WTC11 (cell line): ENCODE measurements around the gene FMNL2. TPM values are rescaled to one million over a fixed set of nuclear protein-coding genes. Genes with fewer than 3 reads are reported as not detected.

ENCODE experiments used
- ATAC-seq: fragments of 200-7000 bp; cut with Tn5 transposase; 2 replicates; pipeline ENCODE4 v1.10.0; 2021; ENCODE audit warnings: mild to moderate bottlenecking, moderate library complexity
- CTCF ChIA-PET: fragments of 300-600 bp; sonication (Branson Sonifier 250); formaldehyde crosslinking; loops from one replicate; lab custom pipeline; 2021; ENCODE audit warnings: antibody characterized with exemption; lab: Charles Lee
- POLR2A ChIA-PET: fragments of 350-600 bp; sonication (Branson Sonifier 250); formaldehyde crosslinking; loops from one replicate; lab custom pipeline; 2021; ENCODE audit warnings: antibody characterized with exemption; lab: Charles Lee
- DNase-seq: peaks from one replicate; pipeline ENCODE4 v3.0.0; 2021; ENCODE audit warnings: low spot score
- H3K27ac Mint-ChIP-seq: 2 replicates; pipeline ENCODE4 v1.8.0; 2021; ENCODE audit warnings: mixed read lengths
- H3K27me3 Mint-ChIP-seq: 2 replicates; pipeline ENCODE4 v1.8.0; 2021; ENCODE audit warnings: low read depth, mild to moderate bottlenecking, moderate library complexity, mixed read lengths
- H3K36me3 Mint-ChIP-seq: 2 replicates; pipeline ENCODE4 v1.8.0; 2021; ENCODE audit warnings: mixed read lengths
- H3K4me1 Mint-ChIP-seq: 2 replicates; pipeline ENCODE4 v1.8.0; 2022; ENCODE audit warnings: mixed read lengths
- H3K4me3 Mint-ChIP-seq: 2 replicates; pipeline ENCODE4 v1.8.0; 2021; ENCODE audit warnings: mild to moderate bottlenecking, moderate library complexity, mixed read lengths
- H3K9me3 Mint-ChIP-seq: 2 replicates; pipeline ENCODE4 v1.8.0; 2021; ENCODE audit warnings: mixed read lengths
- ATF1 ChIP-seq: sonication (generic); formaldehyde crosslinking; IDR thresholded peaks from 2 replicates; pipeline ENCODE4 v1.8.1; 2023; ENCODE audit warnings: mild to moderate bottlenecking, moderate library complexity, missing genetic modification reagents
- CREM ChIP-seq: sonication (generic); formaldehyde crosslinking; IDR thresholded peaks from 2 replicates; pipeline ENCODE4 v1.8.1; 2022; ENCODE audit warnings: mild to moderate bottlenecking, missing genetic modification reagents, moderate library complexity
- ESRRA ChIP-seq: sonication (generic); formaldehyde crosslinking; IDR thresholded peaks from 2 replicates; pipeline ENCODE4 v1.8.1; 2022; ENCODE audit warnings: mild to moderate bottlenecking, missing genetic modification reagents, borderline replicate concordance
- ETV6 ChIP-seq: sonication (generic); formaldehyde crosslinking; IDR thresholded peaks from 2 replicates; pipeline ENCODE4 v1.8.1; 2022; ENCODE audit warnings: mild to moderate bottlenecking, missing genetic modification reagents
- GRHL2 ChIP-seq: fragments of 250-450 bp; sonication (Bioruptor Pico); IDR thresholded peaks from 2 replicates; pipeline ENCODE4 v1.8.0; 2022; ENCODE audit warnings: mild to moderate bottlenecking, moderate library complexity; ENCODE audit not compliant: insufficient replicate concordance, severe bottlenecking
- GTF2I ChIP-seq: fragments of 250-450 bp; sonication (Bioruptor Pico); conservative IDR thresholded peaks from 2 replicates; pipeline ENCODE4 v1.4.0; 2021; ENCODE audit warnings: mild to moderate bottlenecking
- IRF2 ChIP-seq: sonication (generic); formaldehyde crosslinking; IDR thresholded peaks from 2 replicates; pipeline ENCODE4 v1.8.0; 2022; ENCODE audit warnings: low read depth, missing genetic modification reagents, borderline replicate concordance
- JUN ChIP-seq: sonication (generic); formaldehyde crosslinking; IDR thresholded peaks from 2 replicates; pipeline ENCODE4 v1.8.0; 2023; ENCODE audit warnings: mild to moderate bottlenecking, missing genetic modification reagents
- KAT7 ChIP-seq: sonication (generic); formaldehyde crosslinking; IDR thresholded peaks from 2 replicates; pipeline ENCODE4 v1.8.1; 2023; ENCODE audit warnings: missing genetic modification reagents, mild to moderate bottlenecking, borderline replicate concordance
- NFYB ChIP-seq: sonication (generic); formaldehyde crosslinking; conservative IDR thresholded peaks from 2 replicates; pipeline ENCODE4 v1.8.0; 2022; ENCODE audit warnings: low read depth, missing genetic modification reagents
- SMAD4 ChIP-seq: sonication (generic); formaldehyde crosslinking; IDR thresholded peaks from 2 replicates; pipeline ENCODE4 v1.8.0; 2022; ENCODE audit warnings: mild to moderate bottlenecking, missing genetic modification reagents
- SP1 ChIP-seq: sonication (generic); formaldehyde crosslinking; conservative IDR thresholded peaks from 2 replicates; pipeline ENCODE4 v1.8.1; 2022; ENCODE audit warnings: missing genetic modification reagents
- TP53 ChIP-seq: sonication (generic); formaldehyde crosslinking; IDR thresholded peaks from 2 replicates; pipeline ENCODE4 v1.8.1; 2023; ENCODE audit warnings: mild to moderate bottlenecking, missing genetic modification reagents
- ZNF121 ChIP-seq: sonication (generic); formaldehyde crosslinking; IDR thresholded peaks from 2 replicates; pipeline ENCODE4 v1.8.0; 2023; ENCODE audit warnings: missing genetic modification reagents
- total RNA-seq: library from RNA; stranded (reverse); gene quantifications from 3 replicates; pipeline ENCODE4 v1.2.3, GENCODE V29; 2021
- TF ChIP-seq, protein P1 (sequence below): sonication (generic); formaldehyde crosslinking; conservative IDR thresholded peaks from 2 replicates; pipeline ENCODE4 v1.8.1; 2023; ENCODE audit warnings: mild to moderate bottlenecking, low read depth, missing genetic modification reagents, moderate library complexity
- TF ChIP-seq, protein P2 (sequence below): sonication (generic); formaldehyde crosslinking; IDR thresholded peaks from 2 replicates; pipeline ENCODE4 v1.8.1; 2022; ENCODE audit warnings: low read depth, missing genetic modification reagents, borderline replicate concordance
- TF ChIP-seq, protein P3 (sequence below): sonication (generic); formaldehyde crosslinking; IDR thresholded peaks from 2 replicates; pipeline ENCODE4 v1.8.0; 2022; ENCODE audit warnings: mild to moderate bottlenecking, missing genetic modification reagents
- TF ChIP-seq, protein P4 (sequence below): sonication (generic); formaldehyde crosslinking; IDR thresholded peaks from 2 replicates; pipeline ENCODE4 v1.8.1; 2022; ENCODE audit warnings: missing genetic modification reagents, borderline replicate concordance
- TF ChIP-seq, protein P5 (sequence below): fragments of 250-450 bp; sonication (Bioruptor Pico); IDR thresholded peaks from 2 replicates; pipeline ENCODE4 v1.9.0; 2021; ENCODE audit warnings: mild to moderate bottlenecking
- TF ChIP-seq, protein P6 (sequence below): fragments of 250-450 bp; sonication (Bioruptor Pico); IDR thresholded peaks from 2 replicates; pipeline ENCODE4 v1.8.0; 2021; ENCODE audit warnings: mild to moderate bottlenecking

The FMNL2 gene
- total RNA-seq, 1 experiment from 2014 or later, result 43.0 TPM

DNA sequence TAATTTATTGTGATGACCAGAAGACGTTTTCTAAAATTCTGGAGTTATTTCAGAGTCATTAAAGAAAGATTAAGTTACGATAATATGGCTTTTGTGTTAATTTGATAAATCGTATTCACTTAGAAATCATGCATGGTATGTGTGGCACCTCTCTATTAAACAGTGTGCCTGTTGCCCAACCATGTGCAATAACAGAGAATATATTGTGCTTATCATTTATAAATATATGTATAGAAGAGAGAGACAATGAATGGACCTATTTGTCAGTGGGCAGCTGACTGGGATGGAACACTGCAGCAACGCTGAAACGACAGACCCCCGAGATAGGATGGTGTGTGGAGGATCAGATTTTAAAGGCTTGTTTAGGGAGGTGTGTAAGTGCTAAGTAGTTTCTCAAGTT is 172.9 kb downstream of the FMNL2 start:
- ChIA-PET POLR2A (no interaction called here), CTCF (no interaction called here)
- Mint-ChIP-seq H3K27me3 (no peaks in the 10 kb centered on the region), H3K36me3 (no peaks in the 10 kb centered on the region), H3K27ac (no peak overlapping the region; the same call in 1 of the 2 replicates), H3K9me3 (no peaks in the 10 kb centered on the region), H3K4me1 (peaks cover 34% of the 10 kb centered on the region), H3K4me3 (no peak overlapping the region)
- ATAC-seq, result no peak
- no peak for DNase-seq
- TF ChIP-seq, protein P1, sequence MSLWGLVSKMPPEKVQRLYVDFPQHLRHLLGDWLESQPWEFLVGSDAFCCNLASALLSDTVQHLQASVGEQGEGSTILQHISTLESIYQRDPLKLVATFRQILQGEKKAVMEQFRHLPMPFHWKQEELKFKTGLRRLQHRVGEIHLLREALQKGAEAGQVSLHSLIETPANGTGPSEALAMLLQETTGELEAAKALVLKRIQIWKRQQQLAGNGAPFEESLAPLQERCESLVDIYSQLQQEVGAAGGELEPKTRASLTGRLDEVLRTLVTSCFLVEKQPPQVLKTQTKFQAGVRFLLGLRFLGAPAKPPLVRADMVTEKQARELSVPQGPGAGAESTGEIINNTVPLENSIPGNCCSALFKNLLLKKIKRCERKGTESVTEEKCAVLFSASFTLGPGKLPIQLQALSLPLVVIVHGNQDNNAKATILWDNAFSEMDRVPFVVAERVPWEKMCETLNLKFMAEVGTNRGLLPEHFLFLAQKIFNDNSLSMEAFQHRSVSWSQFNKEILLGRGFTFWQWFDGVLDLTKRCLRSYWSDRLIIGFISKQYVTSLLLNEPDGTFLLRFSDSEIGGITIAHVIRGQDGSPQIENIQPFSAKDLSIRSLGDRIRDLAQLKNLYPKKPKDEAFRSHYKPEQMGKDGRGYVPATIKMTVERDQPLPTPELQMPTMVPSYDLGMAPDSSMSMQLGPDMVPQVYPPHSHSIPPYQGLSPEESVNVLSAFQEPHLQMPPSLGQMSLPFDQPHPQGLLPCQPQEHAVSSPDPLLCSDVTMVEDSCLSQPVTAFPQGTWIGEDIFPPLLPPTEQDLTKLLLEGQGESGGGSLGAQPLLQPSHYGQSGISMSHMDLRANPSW (CRISPR knock-in tag), result no peak
- TF ChIP-seq, protein P2, sequence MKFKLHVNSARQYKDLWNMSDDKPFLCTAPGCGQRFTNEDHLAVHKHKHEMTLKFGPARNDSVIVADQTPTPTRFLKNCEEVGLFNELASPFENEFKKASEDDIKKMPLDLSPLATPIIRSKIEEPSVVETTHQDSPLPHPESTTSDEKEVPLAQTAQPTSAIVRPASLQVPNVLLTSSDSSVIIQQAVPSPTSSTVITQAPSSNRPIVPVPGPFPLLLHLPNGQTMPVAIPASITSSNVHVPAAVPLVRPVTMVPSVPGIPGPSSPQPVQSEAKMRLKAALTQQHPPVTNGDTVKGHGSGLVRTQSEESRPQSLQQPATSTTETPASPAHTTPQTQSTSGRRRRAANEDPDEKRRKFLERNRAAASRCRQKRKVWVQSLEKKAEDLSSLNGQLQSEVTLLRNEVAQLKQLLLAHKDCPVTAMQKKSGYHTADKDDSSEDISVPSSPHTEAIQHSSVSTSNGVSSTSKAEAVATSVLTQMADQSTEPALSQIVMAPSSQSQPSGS (CRISPR knock-in tag), result no peak
- TF ChIP-seq ETV6, result no peak
- TF ChIP-seq ESRRA (CRISPR knock-in tag), result no peak
- TF ChIP-seq, protein P3, sequence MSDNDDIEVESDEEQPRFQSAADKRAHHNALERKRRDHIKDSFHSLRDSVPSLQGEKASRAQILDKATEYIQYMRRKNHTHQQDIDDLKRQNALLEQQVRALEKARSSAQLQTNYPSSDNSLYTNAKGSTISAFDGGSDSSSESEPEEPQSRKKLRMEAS (CRISPR knock-in tag), result no peak

DNA sequence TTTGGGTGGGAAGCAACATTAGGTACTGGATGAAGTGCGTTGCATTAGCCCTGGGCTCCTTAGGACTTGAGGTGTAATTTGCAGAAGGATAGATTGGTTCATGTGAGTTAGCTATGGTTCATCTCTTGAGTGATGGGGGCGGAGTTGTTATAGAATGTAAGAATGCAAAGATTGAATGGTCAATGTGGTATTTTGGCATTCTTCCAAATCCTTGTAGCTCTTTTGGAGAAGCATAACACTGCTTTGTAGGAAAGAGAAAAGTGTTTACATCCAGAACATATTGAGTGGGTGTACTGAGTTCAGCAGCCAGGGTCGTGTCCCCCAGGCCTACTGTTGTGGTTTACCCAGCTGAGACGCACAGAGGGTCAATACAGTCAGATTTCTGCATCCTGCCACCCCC is 173.5 kb downstream of the FMNL2 start:
- Mint-ChIP-seq H3K36me3 (no peaks in the 10 kb centered on the region), H3K9me3 (no peaks in the 10 kb centered on the region), H3K4me1 (peaks cover 32% of the 10 kb centered on the region), H3K4me3 (no peak overlapping the region), H3K27ac (no peak overlapping the region; the same call in 1 of the 2 replicates), H3K27me3 (no peaks in the 10 kb centered on the region)
- no peak for ATAC-seq
- CTCF ChIA-PET, result no interaction called here
- POLR2A ChIA-PET, result no interaction called here
- TF ChIP-seq, protein P1 (CRISPR knock-in tag), result no peak
- TF ChIP-seq ZNF121 (no peak), TP53 (no peak), GTF2I (CRISPR knock-in tag) (no peak), IRF2 (CRISPR knock-in tag) (no peak), JUN (no peak), ESRRA (CRISPR knock-in tag) (no peak), ATF1 (CRISPR knock-in tag) (no peak), SMAD4 (no peak), SP1 (CRISPR knock-in tag) (no peak), KAT7 (CRISPR knock-in tag) (no peak), NFYB (CRISPR knock-in tag) (no peak), GRHL2 (no peak), CREM (no peak)
- TF ChIP-seq, protein P4, sequence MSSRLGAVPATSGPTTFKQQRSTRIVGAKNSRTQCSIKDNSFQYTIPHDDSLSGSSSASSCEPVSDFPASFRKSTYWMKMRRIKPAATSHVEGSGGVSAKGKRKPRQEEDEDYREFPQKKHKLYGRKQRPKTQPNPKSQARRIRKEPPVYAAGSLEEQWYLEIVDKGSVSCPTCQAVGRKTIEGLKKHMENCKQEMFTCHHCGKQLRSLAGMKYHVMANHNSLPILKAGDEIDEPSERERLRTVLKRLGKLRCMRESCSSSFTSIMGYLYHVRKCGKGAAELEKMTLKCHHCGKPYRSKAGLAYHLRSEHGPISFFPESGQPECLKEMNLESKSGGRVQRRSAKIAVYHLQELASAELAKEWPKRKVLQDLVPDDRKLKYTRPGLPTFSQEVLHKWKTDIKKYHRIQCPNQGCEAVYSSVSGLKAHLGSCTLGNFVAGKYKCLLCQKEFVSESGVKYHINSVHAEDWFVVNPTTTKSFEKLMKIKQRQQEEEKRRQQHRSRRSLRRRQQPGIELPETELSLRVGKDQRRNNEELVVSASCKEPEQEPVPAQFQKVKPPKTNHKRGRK (CRISPR knock-in tag), result no peak
- TF ChIP-seq, protein P5, sequence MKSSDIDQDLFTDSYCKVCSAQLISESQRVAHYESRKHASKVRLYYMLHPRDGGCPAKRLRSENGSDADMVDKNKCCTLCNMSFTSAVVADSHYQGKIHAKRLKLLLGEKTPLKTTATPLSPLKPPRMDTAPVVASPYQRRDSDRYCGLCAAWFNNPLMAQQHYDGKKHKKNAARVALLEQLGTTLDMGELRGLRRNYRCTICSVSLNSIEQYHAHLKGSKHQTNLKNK (CRISPR knock-in tag), result no peak
- TF ChIP-seq, protein P6, sequence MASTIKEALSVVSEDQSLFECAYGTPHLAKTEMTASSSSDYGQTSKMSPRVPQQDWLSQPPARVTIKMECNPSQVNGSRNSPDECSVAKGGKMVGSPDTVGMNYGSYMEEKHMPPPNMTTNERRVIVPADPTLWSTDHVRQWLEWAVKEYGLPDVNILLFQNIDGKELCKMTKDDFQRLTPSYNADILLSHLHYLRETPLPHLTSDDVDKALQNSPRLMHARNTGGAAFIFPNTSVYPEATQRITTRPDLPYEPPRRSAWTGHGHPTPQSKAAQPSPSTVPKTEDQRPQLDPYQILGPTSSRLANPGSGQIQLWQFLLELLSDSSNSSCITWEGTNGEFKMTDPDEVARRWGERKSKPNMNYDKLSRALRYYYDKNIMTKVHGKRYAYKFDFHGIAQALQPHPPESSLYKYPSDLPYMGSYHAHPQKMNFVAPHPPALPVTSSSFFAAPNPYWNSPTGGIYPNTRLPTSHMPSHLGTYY (CRISPR knock-in tag), result no peak
- no peak for DNase-seq
